ENCODE measurements around the gene SLC30A10. TPM values are rescaled to one million over a fixed set of nuclear protein-coding genes. Genes with fewer than 3 reads are reported as not detected.

Gene SLC30A10
- total and polyA plus RNA-seq, 7 experiments from 2014 or later = not detected

DNA sequence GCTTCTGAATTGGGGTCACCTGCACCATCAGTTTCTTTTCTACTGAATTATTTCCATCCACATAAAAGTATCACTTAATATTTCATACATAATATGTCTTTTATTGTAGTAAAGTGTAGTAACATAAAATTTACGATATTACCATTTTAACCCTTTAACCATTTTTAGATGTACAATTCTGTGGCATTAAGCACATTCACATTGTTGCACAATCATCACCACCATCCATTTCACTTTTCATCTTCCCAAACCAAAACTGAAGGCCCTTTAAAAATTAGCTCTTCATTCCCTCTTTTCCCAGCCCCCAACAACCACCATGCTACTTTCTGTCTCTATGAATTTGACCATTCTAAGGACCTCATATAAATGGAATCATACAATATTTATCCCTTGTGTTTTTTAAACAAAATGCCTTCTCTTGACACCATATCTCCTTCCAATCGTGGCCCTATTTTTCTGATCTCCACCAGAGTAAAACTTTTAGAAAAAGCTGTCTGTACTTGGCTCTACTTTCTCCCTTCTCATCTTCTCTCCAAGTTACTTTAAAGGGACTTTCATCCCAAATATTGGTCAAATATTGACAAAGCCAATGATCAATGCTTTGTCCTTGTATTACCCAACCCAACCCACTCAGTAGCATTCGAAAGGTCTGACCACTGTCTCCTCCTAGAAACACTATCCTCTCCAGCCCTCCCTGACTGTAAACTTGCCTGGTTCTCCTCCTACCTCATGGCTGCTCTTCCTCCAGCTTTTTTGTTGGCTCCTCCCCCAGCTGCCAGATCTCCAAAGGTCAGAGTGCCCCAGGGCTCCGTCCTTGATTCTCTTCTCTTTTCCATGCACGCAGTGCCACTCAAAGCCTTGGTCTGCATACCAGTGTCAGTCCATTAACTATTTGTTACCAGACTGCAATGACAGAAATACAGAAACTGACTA is 44.7 kb downstream of the SLC30A10 start:
- H3K4me3 Mint-ChIP-seq = no peak overlapping the region
- CTCF ChIA-PET = no interaction called here
- no peak overlapping the region for H3K27ac ChIP-seq (ENCODE audit: low read depth, low read length)
- H3K9me3 Mint-ChIP-seq = peaks cover 0 to 11% (median 0%) of the 10 kb centered on the region in 11 donors
- no peaks in the 10 kb centered on the region for H3K27me3 ChIP-seq (ENCODE audit: control insufficient read depth in 2 of 2, insufficient read depth in 2 of 2, low read length in 2 of 2)
- no peak overlapping the region for H3K27ac Mint-ChIP-seq
- ATAC-seq (no peak), DNase-seq (no peak)
- intact Hi-C loops (cut with micrococcal nuclease) = no loop called here
- no peaks in the 10 kb centered on the region for H3K9me3 ChIP-seq (ENCODE audit: control insufficient read depth in 2 of 3, low read length in 3 of 3)
- H3K4me3 ChIP-seq (ENCODE audit: low read length) = no peak overlapping the region
- H3K27me3 Mint-ChIP-seq = peaks cover 4 to 20% (median 13%) of the 10 kb centered on the region in 5 donors
- H3K4me1 Mint-ChIP-seq = no peaks in the 10 kb centered on the region
- no peaks in the 10 kb centered on the region for H3K4me1 ChIP-seq (ENCODE audit: control insufficient read depth in 2 of 2, insufficient read depth in 2 of 2, low read length in 2 of 2)
- H3K36me3 Mint-ChIP-seq = no peaks in the 10 kb centered on the region
- no peaks in the 10 kb centered on the region for H3K36me3 ChIP-seq (ENCODE audit: control insufficient read depth in 2 of 3, insufficient read depth in 3 of 3, low read length in 3 of 3)
- POLR2A ChIA-PET = no interaction called here

DNA sequence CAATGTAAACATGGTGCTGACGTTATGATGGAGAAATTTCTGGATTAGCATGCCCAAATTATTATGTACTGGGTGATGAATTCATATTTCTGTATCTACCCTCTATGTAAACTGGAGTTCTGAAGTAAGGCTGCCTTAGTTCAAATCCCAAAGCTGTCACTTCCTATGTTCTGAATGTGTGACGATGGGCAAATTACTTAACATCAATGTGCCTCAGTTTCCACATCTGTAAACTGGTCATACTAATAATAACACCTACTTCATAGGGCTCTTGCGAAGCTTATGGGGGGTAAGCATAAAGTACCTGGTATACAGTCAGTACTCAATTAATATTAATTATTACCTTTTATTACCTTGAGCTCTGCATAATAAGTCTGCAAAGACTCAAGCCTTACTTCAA is 45.6 kb downstream of the SLC30A10 start:
- intact Hi-C loops (cut with micrococcal nuclease) = no loop called here
- no peaks in the 10 kb centered on the region for H3K4me1 Mint-ChIP-seq
- CTCF ChIA-PET = no interaction called here
- Histone ChIP-seq H3K9me3 (ENCODE audit: control insufficient read depth in 2 of 3, low read length in 3 of 3) (no peaks in the 10 kb centered on the region), H3K4me3 (ENCODE audit: low read length) (no peak overlapping the region), H3K27ac (ENCODE audit: low read depth, low read length) (no peak overlapping the region), H3K27me3 (ENCODE audit: control insufficient read depth in 2 of 2, insufficient read depth in 2 of 2, low read length in 2 of 2) (no peaks in the 10 kb centered on the region), H3K36me3 (ENCODE audit: control insufficient read depth in 2 of 3, insufficient read depth in 3 of 3, low read length in 3 of 3) (no peaks in the 10 kb centered on the region), H3K4me1 (ENCODE audit: control insufficient read depth in 2 of 2, insufficient read depth in 2 of 2, low read length in 2 of 2) (no peaks in the 10 kb centered on the region)
- no peak for DNase-seq
- peaks cover 4 to 20% (median 15%) of the 10 kb centered on the region in 5 donors for H3K27me3 Mint-ChIP-seq
- no peak for ATAC-seq
- H3K4me3 Mint-ChIP-seq = no peak overlapping the region
- H3K9me3 Mint-ChIP-seq = peaks cover 0 to 11% (median 0%) of the 10 kb centered on the region in 11 donors
- H3K36me3 Mint-ChIP-seq = no peaks in the 10 kb centered on the region
- POLR2A ChIA-PET = no interaction called here
- H3K27ac Mint-ChIP-seq = no peak overlapping the region

DNA sequence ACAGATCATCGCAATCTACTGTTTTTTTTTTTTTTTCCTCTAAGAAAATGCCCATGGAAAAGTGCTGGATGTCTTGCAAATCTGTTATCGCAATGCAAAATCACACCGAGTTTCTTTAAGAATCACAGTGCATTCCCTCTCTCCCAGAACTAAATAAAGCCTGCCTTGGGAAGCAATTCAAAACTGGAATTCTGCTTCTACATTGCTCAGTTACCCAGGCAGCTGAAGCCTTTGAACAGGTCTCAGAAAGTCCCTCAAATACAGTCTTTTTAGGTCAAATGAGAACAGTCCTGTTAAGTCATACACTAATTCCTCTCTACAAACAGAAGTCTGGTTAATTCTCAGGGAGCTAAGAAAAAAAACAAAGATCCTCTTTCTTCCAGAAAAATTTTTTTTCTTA is 46.3 kb downstream of the SLC30A10 start:
- POLR2A ChIA-PET = no interaction called here
- no peak overlapping the region for H3K4me3 ChIP-seq (ENCODE audit: low read length)
- H3K9me3 ChIP-seq (ENCODE audit: control insufficient read depth in 2 of 3, low read length in 3 of 3) = no peaks in the 10 kb centered on the region
- H3K4me1 Mint-ChIP-seq = no peaks in the 10 kb centered on the region
- ATAC-seq (no peak), DNase-seq (no peak)
- no peak overlapping the region for H3K27ac ChIP-seq (ENCODE audit: low read depth, low read length)
- intact Hi-C loops (cut with micrococcal nuclease) = no loop called here
- H3K4me1 ChIP-seq (ENCODE audit: control insufficient read depth in 2 of 2, insufficient read depth in 2 of 2, low read length in 2 of 2) = no peaks in the 10 kb centered on the region
- no peaks in the 10 kb centered on the region for H3K36me3 ChIP-seq (ENCODE audit: control insufficient read depth in 2 of 3, insufficient read depth in 3 of 3, low read length in 3 of 3)
- H3K27me3 ChIP-seq (ENCODE audit: control insufficient read depth in 2 of 2, insufficient read depth in 2 of 2, low read length in 2 of 2) = no peaks in the 10 kb centered on the region
- CTCF ChIA-PET = no interaction called here
- peaks cover 0 to 11% (median 0%) of the 10 kb centered on the region in 11 donors for H3K9me3 Mint-ChIP-seq
- no peaks in the 10 kb centered on the region for H3K36me3 Mint-ChIP-seq
- no peak overlapping the region for H3K4me3 Mint-ChIP-seq
- H3K27me3 Mint-ChIP-seq = peaks cover 4 to 20% (median 19%) of the 10 kb centered on the region in 5 donors
- H3K27ac Mint-ChIP-seq = no peak overlapping the region

- H3K27me3 Mint-ChIP-seq = peaks cover 4 to 22% (median 17%) of the 10 kb centered on the region in 5 donors
- POLR2A ChIA-PET = no interaction called here
- H3K27ac Mint-ChIP-seq = no peak overlapping the region
These were observed 47.4 kb downstream of the SLC30A10 start for GRCh38 chr1:219880765-219881457.

DNA sequence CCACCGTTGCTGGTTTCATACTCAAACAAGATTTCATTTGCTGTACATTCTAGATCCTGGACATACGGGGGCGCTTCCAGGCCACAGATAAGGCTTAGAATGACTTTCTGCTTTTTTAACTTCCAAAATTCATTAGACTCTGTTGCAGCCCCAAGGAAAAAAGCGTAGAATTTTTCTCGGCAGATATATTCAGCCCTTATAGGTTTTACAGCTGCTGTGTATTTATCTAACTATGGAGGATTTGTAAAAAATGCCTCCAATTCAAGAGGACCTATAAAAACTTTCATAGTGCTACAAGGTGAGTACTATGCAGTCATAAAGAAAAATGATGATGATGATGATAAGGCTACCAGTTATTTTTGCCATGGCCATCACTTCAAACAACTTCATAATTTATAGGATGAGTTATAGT is 51.6 kb downstream of the SLC30A10 start:
- no peaks in the 10 kb centered on the region for H3K36me3 Mint-ChIP-seq
- H3K4me3 Mint-ChIP-seq = no peak overlapping the region
- Histone ChIP-seq H3K4me1 (ENCODE audit: control insufficient read depth in 2 of 2, insufficient read depth in 2 of 2, low read length in 2 of 2) (no peaks in the 10 kb centered on the region), H3K4me3 (ENCODE audit: low read length) (no peak overlapping the region), H3K36me3 (ENCODE audit: control insufficient read depth in 2 of 3, insufficient read depth in 3 of 3, low read length in 3 of 3) (no peaks in the 10 kb centered on the region), H3K27me3 (ENCODE audit: control insufficient read depth in 2 of 2, insufficient read depth in 2 of 2, low read length in 2 of 2) (no peaks in the 10 kb centered on the region), H3K27ac (ENCODE audit: low read depth, low read length) (no peak overlapping the region), H3K9me3 (ENCODE audit: control insufficient read depth in 2 of 3, low read length in 3 of 3) (no peaks in the 10 kb centered on the region)
- ChIA-PET POLR2A (no interaction called here), CTCF (no interaction called here)
- intact Hi-C loops (cut with micrococcal nuclease) = no loop called here
- DNase-seq (no peak), ATAC-seq (no peak)
- no peak overlapping the region for H3K27ac Mint-ChIP-seq
- H3K27me3 Mint-ChIP-seq = peaks cover 0 to 25% (median 0%) of the 10 kb centered on the region in 5 donors
- H3K4me1 Mint-ChIP-seq = no peaks in the 10 kb centered on the region
- H3K9me3 Mint-ChIP-seq = peaks cover 0 to 3% (median 0%) of the 10 kb centered on the region in 11 donors

More at GRCh38 chr1:219880765-219881457, 47.4 kb downstream of the SLC30A10 start:
- intact Hi-C loops (cut with micrococcal nuclease) = no loop called here
- H3K4me1 Mint-ChIP-seq = no peaks in the 10 kb centered on the region
- Histone ChIP-seq H3K9me3 (ENCODE audit: control insufficient read depth in 2 of 3, low read length in 3 of 3) (no peaks in the 10 kb centered on the region), H3K4me3 (ENCODE audit: low read length) (no peak overlapping the region), H3K4me1 (ENCODE audit: control insufficient read depth in 2 of 2, insufficient read depth in 2 of 2, low read length in 2 of 2) (no peaks in the 10 kb centered on the region), H3K27ac (ENCODE audit: low read depth, low read length) (no peak overlapping the region), H3K27me3 (ENCODE audit: control insufficient read depth in 2 of 2, insufficient read depth in 2 of 2, low read length in 2 of 2) (no peaks in the 10 kb centered on the region), H3K36me3 (ENCODE audit: control insufficient read depth in 2 of 3, insufficient read depth in 3 of 3, low read length in 3 of 3) (no peaks in the 10 kb centered on the region)
- H3K4me3 Mint-ChIP-seq = no peak overlapping the region
- H3K9me3 Mint-ChIP-seq = peaks cover 0 to 10% (median 0%) of the 10 kb centered on the region in 11 donors
- DNase-seq (no peak), ATAC-seq (no peak)
- CTCF ChIA-PET = no interaction called here
- no peaks in the 10 kb centered on the region for H3K36me3 Mint-ChIP-seq

- no peaks in the 10 kb centered on the region for H3K9me3 ChIP-seq (ENCODE audit: control insufficient read depth in 2 of 3, low read length in 3 of 3)
- Mint-ChIP-seq H3K36me3 (no peaks in the 10 kb centered on the region), H3K4me1 (no peaks in the 10 kb centered on the region), H3K4me3 (no peak overlapping the region), H3K27me3 (peaks cover 0 to 25% (median 0%) of the 10 kb centered on the region in 5 donors), H3K9me3 (peaks cover 0 to 5% (median 0%) of the 10 kb centered on the region in 11 donors), H3K27ac (no peak overlapping the region)
- ATAC-seq = no peak
- no peaks in the 10 kb centered on the region for H3K4me1 ChIP-seq (ENCODE audit: control insufficient read depth in 2 of 2, insufficient read depth in 2 of 2, low read length in 2 of 2)
- intact Hi-C loops (cut with micrococcal nuclease) = no loop called here
- no peak for DNase-seq
- H3K36me3 ChIP-seq (ENCODE audit: control insufficient read depth in 2 of 3, insufficient read depth in 3 of 3, low read length in 3 of 3) = no peaks in the 10 kb centered on the region
- H3K27ac ChIP-seq (ENCODE audit: low read depth, low read length) = no peak overlapping the region
- H3K4me3 ChIP-seq (ENCODE audit: low read length) = no peak overlapping the region
- no peaks in the 10 kb centered on the region for H3K27me3 ChIP-seq (ENCODE audit: control insufficient read depth in 2 of 2, insufficient read depth in 2 of 2, low read length in 2 of 2)
- POLR2A ChIA-PET = no interaction called here
- CTCF ChIA-PET = no interaction called here
These were observed 52.5 kb downstream of the SLC30A10 start for GRCh38 chr1:219875860-219876259.

Data from naive thymus-derived CD4-positive, alpha-beta T cell (primary cell).